Stimulated activated CD4-positive, alpha-beta T cell treated with anti-CD3 and anti-CD28 coated beads, Interleukin-4, amount 100 ng/mL, for 1 hour (primary cell): ENCODE data around the gene CUL1.

Source experiments
- DNase-seq: peaks from one replicate; pipeline ENCODE4 v3.0.0-alpha.2; 2020

The CUL1 gene

DNA sequence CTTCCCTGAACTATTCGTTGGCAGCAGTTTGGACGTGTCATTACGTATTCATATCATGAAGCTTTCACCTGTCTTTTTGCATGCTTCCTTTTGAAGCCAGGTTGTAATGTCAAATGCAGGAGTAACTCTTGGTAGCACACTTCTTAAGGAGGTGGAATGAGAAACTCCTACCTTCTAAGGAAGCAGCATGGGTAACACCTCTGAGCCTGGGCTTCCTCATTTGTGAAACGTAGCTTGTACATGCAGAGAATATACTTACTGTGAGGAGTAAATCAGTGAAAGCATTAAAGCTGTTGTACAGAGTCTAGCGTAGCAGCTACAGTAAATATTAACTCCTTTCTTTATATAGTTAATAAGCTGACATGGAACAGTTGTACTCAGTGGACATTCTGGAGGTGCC lies 21.1 kb downstream of the CUL1 start:
- DNase-seq: no peak

DNA sequence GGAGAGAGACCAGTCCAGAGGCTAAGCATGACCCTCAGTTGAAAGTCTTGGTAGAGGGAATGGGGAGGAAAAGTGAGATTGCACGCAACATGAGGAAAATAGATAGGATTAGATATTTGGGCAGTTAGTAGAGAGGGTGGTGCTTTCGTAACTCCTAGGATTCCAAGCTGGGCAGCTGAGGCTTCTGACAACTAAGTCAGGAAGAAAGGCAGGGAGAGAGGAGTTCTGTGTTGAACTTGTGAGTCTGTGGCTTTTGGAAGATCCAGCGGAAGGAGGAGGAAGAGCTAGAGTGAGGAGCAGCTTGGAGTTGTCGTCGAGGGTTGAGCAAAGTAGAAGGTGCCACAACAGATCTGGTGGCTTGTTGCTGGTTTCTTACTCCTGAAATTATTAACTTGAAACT lies 21.8 kb downstream of the CUL1 start:
- no peak for DNase-seq

GRCh38 chr7:148721390-148721789 lies 22.7 kb downstream of the CUL1 start:
- no peak for DNase-seq

DNA sequence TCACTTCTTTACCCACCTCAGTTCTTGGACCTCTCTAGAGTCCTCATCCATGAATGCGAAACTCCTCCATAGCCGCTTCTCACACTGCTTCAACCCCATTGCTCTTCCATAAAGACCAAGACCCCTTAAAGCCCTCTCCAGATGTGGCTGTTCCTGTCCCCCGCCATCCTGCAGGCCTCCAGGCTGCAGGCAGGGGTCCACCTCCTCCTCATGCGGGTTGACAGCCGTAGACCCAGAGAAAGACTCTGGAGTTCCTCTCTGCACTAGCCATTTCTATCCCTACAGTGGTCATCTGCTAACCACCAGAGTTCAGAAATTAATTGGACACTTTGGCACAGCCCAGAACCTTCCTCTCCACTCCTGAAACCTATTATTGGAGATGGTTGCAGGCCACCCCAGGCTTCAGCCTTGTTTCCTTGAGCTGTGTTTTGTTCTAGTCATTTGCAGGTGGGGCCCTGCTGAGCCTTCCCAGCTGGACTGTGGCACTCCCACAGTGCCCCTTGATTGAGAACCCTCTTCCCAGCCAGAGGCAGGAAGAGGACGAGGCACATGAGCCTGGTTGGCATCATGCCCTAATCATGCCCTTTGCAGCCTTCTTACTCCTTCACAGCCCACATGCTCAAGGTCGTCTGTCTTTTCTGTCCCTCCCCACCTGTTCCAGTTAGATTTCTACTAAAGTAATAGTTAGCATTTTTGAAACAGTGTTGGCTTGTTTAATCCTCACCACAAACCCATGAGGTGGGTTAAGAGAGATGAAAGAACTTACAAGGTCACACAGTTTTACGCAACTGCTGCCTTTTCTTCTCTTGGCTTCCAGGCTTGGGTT lies 23.9 kb downstream of the CUL1 start:
- DNase-seq: no peak

GRCh38 chr7:148723166-148723559 lies 24.5 kb downstream of the CUL1 start:
- DNase-seq: no peak

DNA sequence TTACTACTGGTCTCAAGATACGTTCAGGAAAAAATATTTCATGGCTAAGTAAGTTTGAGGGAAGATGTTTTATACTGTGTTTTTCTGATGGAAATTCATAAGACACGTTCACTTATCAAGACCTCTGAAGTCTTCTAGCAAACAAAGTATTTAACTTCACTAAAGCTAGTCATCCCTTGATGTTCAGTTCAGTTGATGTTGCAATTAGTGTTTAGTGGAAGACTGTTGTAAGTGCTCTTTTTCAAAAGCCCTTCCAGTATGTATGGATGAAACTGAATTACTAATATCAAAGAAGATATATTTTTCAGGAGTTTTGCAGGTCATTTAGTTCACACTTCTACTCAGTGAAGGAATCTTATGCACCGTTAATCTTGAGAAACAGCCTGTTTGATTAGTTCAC lies 25.1 kb downstream of the CUL1 start:
- DNase-seq: no peak

DNA sequence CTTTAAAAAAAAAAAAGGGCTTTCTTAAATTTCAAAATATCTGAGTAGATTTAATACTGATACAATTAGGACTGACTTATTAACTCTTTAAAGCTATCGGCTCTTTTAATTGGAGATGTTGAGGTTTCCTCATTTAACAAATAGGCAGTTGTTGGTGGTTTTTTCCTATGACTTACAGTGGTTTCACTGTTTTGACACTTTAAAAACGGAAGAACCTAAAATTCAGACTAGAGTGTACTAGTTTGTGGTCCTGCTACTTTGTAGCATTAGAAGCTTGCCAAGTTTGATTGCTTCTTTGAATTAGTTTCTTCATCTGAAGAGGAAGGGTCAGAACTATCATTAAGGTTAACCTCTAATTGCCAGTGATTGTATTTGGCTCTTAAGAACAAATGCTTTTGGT lies 27.7 kb downstream of the CUL1 start:
- no peak for DNase-seq

DNA sequence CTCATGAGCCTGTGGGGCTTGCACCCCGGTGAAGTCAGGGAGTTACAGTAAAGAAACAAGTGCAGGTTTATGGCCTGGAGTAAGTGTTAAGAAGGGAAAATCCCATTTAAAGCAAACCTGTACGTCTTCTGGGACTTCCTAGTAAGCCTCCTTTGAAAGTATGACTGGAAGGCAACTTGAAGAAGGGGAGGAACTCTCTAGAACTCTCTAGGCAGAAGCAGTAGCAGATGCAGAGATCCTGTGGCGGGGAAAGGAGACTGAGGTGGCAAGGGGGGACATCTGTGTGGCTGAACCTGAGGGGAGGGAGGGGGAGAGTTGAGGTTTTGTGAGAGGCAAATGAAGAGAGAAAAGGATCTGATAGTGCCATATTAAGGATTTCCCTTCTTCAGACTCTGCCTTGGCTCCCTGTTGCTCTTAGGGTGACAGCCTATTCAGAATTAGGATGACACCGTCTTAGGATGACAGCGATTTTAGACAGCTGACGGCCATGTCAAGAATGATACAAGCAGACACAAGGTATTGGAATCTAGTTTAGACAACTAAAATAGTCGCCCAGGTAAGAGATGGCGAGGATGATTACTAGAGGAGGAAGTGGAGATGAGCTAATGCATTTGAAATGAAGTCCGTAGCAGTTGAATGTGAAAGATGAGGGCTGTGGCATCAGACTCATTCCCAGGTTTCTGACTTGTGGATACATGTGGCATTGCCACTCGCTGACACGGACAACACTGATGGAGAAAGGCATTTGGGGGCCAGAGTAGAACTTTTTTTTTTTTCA lies 29.0 kb downstream of the CUL1 start:
- no peak for DNase-seq

GRCh38 chr7:148729984-148730733 lies 31.5 kb downstream of the CUL1 start:
- DNase-seq: no peak

DNA sequence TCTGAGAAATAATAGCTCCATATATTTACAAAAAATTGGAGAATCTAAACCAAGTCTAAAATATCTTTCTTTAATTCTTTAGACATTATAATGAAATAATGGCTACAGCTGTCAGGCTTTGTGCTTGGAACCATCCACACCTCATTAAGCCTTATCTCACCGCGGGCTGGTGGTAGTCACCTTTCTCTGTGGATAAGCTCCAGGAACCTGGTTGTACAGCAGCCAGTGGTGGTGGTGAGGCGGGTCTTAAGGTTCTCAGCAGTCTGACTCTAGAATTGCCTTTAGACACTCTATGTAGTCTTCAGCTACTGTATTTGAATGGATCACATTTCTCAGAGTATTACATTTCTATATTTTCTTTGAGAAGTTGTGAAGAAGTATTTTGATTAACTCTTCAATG lies 34.2 kb downstream of the CUL1 start:
- DNase-seq: no peak

DNA sequence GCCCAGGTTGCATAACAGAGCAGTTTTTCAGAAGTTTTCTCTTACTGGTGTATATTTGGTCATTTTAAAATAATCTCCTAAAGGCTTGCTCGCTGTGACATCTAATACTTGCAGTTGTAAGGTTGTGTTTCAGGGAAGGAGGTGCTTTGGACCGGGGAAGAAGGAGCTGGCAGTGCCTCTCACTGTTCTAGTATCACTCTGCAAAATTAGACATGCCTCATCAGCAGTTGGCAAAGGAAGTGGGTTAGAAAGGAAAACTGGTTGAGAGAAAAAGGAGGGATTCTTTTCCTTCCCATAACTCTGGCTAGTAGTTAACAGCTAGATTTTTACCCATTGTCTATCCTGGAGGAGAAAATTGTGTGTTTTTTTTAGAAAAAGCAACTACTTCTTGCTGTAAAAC lies 34.8 kb downstream of the CUL1 start:
- no peak for DNase-seq

- DNase-seq: no peak
Measured at GRCh38 chr7:148735141-148735540, 36.4 kb downstream of the CUL1 start.

- no peak for DNase-seq
Measured at GRCh38 chr7:148735967-148736366, 37.3 kb downstream of the CUL1 start.

DNA sequence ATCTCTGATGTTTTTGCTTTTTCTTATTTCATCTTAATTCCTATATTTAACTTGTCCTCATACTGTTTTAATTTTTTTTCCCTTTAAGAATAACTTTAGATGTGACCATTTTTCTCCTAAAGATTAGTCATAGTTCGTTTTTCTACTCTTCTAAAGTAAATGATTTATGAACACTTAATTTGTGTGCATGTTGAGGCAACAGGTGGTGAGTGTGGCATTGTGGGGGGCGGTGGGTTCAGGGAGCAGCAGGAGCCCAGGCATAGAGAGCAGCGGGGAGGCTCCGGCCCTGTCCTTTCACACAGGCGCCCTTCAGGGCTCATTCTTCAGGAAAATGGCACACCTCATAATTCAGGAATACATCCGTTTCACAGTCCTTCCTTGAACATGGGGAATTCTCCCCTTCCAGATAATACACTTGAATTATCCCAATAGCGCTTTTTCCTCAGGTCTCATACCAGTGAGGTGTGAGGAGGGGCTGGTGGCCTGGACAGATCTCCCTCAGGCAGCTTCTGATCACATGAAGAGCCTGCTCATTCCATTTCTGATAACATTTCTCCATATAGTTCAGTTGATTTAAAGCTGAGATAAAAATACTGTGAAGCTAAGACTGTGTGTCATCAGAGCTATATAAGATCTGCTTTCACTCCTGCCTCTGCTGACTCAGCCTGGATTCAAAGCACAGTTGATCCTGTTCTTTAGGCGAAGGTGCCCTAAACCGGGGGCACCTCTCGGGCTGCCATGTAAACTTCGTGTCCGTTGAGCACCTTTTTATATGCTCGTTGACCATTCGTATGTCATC lies 40.2 kb downstream of the CUL1 start:
- DNase-seq: no peak

DNA sequence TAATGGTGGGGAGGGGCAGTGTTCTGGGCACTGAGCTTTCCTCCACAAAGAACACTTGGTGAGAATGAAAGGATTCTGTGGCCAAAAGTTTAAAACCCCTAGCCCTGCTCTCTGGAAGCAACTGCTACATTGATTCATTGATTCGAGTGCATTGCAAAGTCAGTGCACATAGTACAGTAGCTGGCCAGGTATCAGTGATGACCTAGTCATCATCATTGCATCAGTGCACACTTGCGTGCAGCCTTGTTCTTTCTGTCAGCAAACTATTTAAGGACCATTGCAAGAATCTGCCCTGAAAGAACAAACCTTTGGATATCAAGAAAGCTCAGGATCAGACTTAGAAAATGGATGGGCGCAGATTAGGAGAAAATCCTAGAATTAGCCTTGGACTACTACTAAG lies 47.4 kb downstream of the CUL1 start:
- no peak for DNase-seq

DNA sequence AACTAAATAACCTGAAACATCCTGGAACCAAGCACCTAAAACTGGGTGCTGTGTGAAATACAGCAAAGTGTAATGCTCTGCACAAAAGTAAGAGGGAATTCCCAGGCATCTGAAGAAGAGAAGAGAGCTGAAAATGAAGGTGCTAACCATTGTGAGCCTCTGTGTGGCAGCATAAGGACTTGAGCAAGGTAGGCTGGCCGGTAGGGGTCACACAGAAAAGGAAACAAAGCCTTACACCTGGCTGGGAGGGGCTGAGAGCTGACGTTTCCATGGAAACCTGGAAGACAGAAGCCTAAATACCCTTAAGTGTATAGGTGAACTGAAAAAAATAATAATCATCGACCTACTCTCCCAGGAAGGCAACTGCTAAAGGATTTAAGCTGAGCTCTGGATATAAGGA lies 48.6 kb downstream of the CUL1 start:
- no peak for DNase-seq

- no peak for DNase-seq
Measured at GRCh38 chr7:148750442-148751355, 52.0 kb downstream of the CUL1 start.

DNA sequence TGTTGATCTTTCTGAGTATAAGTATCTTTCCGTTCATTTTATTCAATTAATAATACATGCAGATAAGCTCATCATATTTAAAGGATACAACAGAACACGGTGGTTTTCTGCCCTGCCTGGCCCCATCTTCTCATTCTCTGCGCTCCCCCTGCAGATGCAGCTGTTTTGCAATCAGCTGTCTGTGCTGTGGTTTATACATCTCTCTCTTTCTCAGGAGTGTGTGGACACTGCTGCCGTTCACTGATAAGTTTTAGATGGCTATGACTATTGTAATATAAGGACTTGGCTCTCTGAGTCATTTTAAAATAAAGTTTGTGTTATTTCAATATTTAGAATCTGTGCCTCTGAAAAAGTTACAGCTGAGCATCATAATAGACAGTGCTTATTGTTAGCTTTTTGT lies 54.5 kb downstream of the CUL1 start:
- DNase-seq: no peak

DNA sequence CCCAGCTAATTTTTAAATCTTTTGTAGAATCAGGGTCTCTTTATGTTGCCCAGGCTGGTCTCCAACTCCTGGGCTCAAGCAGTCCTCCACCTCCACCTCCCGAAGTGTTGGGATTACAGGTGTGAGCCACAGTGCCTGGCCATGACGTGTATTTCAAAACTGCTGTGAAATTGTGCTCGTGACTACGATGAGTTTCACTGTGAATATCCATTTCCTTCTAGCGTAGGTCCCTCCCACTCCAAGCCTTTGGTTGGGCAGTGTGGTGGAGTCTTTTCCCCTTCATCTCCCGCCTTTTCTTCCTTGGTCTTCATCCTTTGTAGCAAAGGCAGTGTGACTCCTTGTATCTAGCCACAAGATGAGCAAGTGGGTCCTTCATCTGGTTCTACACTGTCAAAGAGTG lies 56.2 kb downstream of the CUL1 start:
- no peak for DNase-seq

DNA sequence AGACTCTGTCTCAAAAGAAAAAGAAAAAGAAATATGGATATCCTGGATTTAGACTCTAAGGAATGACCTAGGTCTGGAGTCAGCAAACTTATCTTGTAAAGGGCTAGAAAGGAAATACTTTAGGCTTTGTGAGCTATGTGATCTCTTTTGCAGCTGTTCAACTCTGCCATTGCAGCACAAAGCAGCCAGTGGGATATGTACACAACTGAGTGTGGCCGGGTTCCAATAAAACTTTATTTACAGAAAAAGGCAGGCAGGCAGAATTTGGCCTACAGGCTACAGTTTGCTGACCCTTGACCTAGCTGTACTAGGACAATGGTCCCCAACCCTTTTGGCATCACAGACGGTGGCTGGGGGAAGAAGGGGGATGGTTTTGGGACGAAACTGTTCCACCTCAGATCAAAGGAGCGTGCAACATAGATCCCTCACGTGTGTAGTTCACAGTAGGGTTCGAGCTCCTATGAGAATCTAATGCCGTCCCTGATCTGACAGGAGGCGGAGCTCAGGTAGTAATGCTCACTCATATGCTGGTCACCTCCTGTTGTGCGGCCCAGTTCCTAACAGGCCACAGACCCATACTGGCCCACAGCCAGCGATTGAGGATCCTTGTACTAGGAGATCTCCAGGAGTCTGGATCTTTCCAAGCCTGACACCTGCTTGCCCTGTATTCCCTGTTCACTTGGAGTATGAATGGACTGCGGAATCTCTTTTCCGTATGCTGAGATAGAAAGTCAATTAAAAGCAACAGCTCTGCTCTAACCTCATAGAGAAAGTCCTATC lies 63.0 kb downstream of the CUL1 start:
- no peak for DNase-seq

DNA sequence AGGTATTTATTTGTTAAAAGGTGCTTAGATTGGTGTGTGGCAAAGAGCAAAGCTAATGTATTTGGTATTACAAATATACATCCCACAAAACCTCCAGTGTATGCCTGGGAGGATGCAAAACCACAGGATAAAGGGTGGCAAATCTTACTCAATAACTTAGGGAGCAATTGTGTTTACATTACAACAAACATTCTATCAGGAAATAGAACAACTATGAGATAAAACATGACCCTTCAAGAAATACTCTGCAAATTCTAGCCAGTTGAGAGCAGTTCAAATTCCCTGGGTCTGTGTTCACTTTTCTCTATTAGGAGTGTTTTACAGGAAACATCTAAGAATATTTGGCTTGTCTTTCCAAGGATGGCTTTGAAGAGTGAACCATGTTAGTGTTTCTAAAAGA lies 64.9 kb downstream of the CUL1 start:
- no peak for DNase-seq
